Activated naive CD4-positive, alpha-beta T cell treated with anti-CD3 and anti-CD28 coated beads for 36 hours (primary cell): ENCODE data around the gene ANK3. TPM values are rescaled to one million over a fixed set of nuclear protein-coding genes. Genes with fewer than 3 reads are reported as not detected.

Experiments
- CTCF ChIA-PET: fragments of 350-600 bp; sonication (Branson Sonifier 250); formaldehyde crosslinking; loops from one replicate; lab custom pipeline; 2021; ENCODE audit warnings: antibody characterized with exemption; lab: Charles Lee
- DNase-seq: peaks from one replicate; pipeline ENCODE4 v3.0.0-alpha.2; 2020
- H3K27ac Mint-ChIP-seq: one replicate; pipeline ENCODE4 v1.8.0; 2021; ENCODE audit warnings: mild to moderate bottlenecking, mixed read lengths
- H3K27me3 Mint-ChIP-seq: one replicate; pipeline ENCODE4 v1.8.0; 2021; ENCODE audit warnings: low read depth, mixed read lengths
- H3K36me3 Mint-ChIP-seq: one replicate; pipeline ENCODE4 v1.8.0; 2021; ENCODE audit warnings: low read depth, mixed read lengths
- H3K4me1 Mint-ChIP-seq: one replicate; pipeline ENCODE4 v1.8.0; 2021; ENCODE audit warnings: low read depth, mixed read lengths
- H3K4me3 Mint-ChIP-seq: one replicate; pipeline ENCODE4 v1.8.0; 2021; ENCODE audit warnings: mild to moderate bottlenecking, moderate library complexity, mixed read lengths
- H3K9me3 Mint-ChIP-seq: one replicate; pipeline ENCODE4 v1.8.0; 2021; ENCODE audit warnings: mixed read lengths
- intact Hi-C: fragments of 100-400 bp; cut with micrococcal nuclease; formaldehyde crosslinking; loops from one replicate; pipeline ENCODE4 v1.15.1; 2023
- total RNA-seq, 2 experiments: library from RNA; stranded (reverse); gene quantifications; one replicate each; pipeline ENCODE4 v1.2.3, GENCODE V29; 2021

The ANK3 gene
- total RNA-seq, 2 experiments from 2014 or later: 11.2 to 13.0 TPM

DNA sequence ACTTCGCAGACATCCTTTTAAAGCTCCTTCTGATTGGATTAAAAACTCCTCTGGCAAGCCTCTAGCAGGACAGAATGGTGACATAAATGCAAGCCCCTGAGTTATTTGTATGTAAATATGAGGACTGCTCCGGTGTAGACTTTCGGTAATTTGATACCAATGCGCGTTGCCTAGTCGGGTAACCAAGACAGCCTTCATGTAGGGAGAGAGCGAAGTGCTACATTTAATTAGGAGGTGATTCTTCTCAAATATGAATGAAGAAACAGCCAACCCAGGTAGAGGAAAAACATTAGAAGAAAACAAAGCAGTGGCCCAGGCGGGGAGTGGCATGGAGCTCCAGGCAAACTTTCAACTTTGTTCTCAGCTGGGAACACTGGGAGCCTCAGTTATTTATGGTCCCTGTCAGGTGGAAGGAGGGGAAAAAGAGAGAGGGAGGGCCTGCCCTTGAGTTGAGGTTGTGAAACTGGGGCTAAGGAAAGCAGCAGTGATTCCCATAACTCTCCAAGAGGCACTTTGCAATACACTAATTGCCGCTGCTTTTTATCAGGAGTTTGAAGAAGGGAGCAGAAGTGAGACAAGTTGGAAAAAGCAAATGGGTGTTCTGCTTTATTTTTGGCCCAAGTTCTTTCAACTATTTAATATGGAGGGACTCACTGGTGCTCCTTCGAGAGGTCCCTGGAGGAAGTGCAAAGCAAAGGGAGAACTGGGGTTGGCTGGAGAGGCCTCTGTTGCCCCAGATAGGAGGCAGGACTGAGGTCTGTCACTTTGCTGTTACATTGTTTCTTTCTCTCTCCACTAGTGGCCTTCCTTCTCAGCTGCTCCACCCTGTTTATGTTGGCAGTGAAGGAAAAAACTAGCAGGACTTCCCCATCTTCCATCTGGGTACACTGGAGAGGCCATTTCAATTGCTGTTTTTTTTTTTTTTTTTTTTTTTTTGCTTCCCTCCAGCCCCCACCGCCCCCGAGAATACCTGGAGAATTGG is 248.7 kb downstream of the ANK3 start:
- intact Hi-C loops: no loop called here
- Mint-ChIP-seq H3K4me3 (no peak overlapping the region), H3K27me3 (no peaks in the 10 kb centered on the region), H3K4me1 (no peaks in the 10 kb centered on the region), H3K36me3 (no peaks in the 10 kb centered on the region), H3K9me3 (no peaks in the 10 kb centered on the region), H3K27ac (no peak overlapping the region)
- no peak for DNase-seq
- CTCF ChIA-PET: no interaction called here

DNA sequence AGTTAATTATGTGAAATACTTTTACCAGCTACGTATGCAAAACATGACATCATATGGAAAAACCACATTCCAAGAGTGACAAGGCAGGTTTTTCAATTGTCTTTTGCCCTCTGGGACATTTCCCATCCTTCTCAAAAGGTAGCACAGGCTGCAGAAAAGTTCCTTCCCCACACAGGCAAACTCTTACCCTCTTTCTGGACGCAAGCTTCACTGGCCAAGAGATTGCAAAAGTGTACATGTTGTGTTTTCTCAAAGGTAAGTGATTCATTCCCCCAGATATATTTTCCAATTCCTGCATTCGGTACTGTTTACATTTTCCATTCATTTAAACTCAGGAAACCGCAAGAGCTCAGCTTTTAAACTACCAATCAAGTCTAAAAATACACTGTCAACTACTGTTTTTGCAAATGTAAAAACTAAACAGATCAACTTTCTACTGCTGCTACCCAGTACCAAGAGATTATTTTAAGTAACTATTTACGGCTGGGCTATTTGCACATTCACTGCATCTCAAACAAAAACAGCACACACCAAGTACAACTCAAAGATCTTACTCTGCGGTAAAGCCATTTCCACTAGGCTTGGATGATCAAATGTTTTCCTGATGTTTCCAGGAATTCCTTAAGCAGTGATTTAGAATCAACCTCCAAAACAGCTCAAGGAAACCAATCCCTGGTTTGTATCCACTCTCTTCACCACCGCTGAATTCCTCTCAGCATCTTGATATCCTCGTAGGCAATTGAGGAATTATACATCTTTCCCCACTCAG is 249.7 kb downstream of the ANK3 start:
- no peaks in the 10 kb centered on the region for H3K9me3 Mint-ChIP-seq
- H3K4me1 Mint-ChIP-seq: no peaks in the 10 kb centered on the region
- no peak overlapping the region for H3K27ac Mint-ChIP-seq
- CTCF ChIA-PET: no interaction called here
- DNase-seq: no peak
- no peaks in the 10 kb centered on the region for H3K36me3 Mint-ChIP-seq
- H3K4me3 Mint-ChIP-seq: no peak overlapping the region
- intact Hi-C loops: no loop called here
- H3K27me3 Mint-ChIP-seq: no peaks in the 10 kb centered on the region

DNA sequence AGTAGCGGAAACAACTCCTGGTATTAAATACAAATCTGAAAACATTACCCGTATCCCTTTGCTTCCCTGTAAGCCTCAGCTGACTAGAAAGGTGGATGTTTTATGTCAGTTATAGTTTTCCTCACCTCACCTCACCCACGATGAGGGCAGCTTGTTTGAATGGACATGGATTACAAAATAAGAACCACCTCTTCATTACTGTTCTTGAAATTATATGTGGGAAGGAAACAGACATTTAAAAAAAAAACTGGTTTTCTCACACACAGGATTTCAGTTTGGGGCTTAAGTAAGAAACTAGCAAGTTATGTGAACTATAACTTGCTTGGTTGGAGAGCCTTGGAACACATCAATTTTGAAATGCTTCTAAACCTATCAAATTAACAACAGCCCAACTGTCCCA is 250.4 kb downstream of the ANK3 start:
- Mint-ChIP-seq H3K4me3 (no peak overlapping the region), H3K9me3 (no peaks in the 10 kb centered on the region), H3K4me1 (no peaks in the 10 kb centered on the region), H3K27ac (no peak overlapping the region), H3K27me3 (no peaks in the 10 kb centered on the region), H3K36me3 (peaks cover 1% of the 10 kb centered on the region)
- DNase-seq: no peak
- intact Hi-C loops: no loop called here
- CTCF ChIA-PET: no interaction called here

DNA sequence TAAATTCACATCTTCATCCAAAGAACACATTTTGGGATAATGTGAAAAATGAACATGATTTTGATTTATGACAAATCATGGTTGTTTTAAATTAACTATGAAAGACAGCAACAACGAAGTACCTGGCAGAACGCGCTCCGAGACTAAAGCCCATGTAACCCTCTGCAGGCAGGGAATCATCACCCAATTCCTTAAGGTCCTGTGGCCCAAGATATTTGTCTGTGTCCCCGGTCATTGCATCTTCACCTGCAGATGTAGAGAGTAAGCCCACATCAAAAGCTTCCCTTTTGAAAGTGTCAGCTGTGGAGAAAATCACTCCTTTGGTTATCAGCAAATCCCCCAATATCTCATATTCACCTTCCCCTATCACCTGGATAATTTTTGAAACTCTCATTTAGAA is 250.8 kb downstream of the ANK3 start:
- intact Hi-C loops: no loop called here
- peaks cover 1% of the 10 kb centered on the region for H3K36me3 Mint-ChIP-seq
- no peaks in the 10 kb centered on the region for H3K9me3 Mint-ChIP-seq
- CTCF ChIA-PET: no interaction called here
- no peak overlapping the region for H3K4me3 Mint-ChIP-seq
- H3K27ac Mint-ChIP-seq: no peak overlapping the region
- H3K4me1 Mint-ChIP-seq: no peaks in the 10 kb centered on the region
- no peaks in the 10 kb centered on the region for H3K27me3 Mint-ChIP-seq
- DNase-seq: no peak

DNA sequence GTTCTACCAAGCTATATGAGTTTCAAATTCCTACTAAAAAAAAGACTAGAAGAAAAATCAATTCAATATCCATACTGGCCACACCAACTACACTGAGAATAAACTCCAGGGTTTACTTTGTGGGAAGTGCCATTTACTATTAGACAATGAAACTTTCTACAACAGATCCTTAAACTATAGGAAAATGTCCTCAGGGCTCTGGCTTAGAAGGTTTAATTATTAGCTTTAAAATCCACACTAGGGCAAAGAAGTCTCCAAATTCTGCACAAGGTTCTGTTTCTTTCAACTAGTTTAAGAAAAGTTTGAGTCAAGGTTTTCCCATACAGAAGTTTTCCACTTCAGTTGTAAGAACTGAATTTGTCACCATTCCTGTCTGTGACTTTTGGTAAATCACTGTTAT is 251.6 kb downstream of the ANK3 start:
- Mint-ChIP-seq H3K27ac (no peak overlapping the region), H3K36me3 (peaks cover 1% of the 10 kb centered on the region), H3K27me3 (no peaks in the 10 kb centered on the region), H3K9me3 (no peaks in the 10 kb centered on the region), H3K4me1 (no peaks in the 10 kb centered on the region), H3K4me3 (no peak overlapping the region)
- DNase-seq: no peak
- intact Hi-C loops: no loop called here
- CTCF ChIA-PET: no interaction called here

DNA sequence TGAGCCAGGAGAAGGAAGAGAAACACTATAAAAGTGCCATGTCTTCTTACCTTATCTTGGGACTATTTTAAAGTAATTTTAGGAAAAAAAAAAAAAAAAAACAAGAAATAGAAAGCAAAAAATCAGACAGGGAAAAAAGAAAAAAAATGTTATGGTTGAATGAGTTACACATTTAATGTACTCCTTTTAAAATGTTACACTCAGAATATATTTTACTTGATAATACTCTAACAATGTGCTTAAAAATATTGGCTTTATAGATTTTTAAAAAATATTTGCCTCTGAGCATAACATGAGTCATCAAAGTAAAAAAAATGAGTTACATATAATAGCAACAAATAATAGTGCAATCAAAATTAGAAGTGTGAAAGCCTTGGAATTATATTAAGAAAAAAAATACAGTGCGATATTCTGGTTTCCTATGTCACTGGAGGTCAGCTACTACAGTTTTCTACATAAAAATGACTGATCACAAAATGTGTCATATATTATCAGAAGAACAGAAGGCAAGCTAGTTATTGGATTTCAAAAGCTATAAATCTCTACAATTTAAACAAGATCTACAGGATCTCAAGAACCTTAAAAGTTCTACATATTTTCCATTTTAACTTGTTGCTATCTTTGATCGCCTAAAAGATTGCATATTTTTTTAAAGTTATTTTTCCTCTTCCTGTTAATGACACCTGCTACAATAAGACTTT is 252.2 kb downstream of the ANK3 start:
- Mint-ChIP-seq H3K36me3 (peaks cover 1% of the 10 kb centered on the region), H3K27ac (no peak overlapping the region), H3K27me3 (no peaks in the 10 kb centered on the region), H3K4me1 (no peaks in the 10 kb centered on the region), H3K9me3 (no peaks in the 10 kb centered on the region), H3K4me3 (no peak overlapping the region)
- CTCF ChIA-PET: no interaction called here
- DNase-seq: no peak
- intact Hi-C loops: no loop called here

DNA sequence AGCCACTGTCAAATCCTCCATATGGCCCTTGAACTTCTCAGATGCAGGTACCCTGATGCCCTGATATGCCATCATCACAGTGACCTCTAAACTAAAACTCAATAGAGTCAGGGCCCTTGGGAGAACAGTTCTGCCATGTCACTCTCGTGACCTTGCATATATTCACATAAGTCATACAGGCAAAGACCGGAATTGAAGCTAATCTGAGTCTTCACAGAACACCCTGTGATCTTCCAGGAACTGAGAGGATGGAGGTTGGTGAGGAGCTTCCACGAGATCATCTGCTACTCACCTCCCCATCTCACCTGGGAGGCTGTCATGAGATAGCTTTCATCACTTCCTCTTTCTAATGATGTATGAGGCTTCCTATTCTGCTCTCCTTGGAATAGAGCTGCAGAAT is 254.7 kb downstream of the ANK3 start:
- Mint-ChIP-seq H3K27ac (no peak overlapping the region), H3K27me3 (no peaks in the 10 kb centered on the region), H3K4me1 (no peaks in the 10 kb centered on the region), H3K4me3 (no peak overlapping the region), H3K9me3 (no peaks in the 10 kb centered on the region), H3K36me3 (peaks cover 3% of the 10 kb centered on the region)
- intact Hi-C loops: no loop called here
- DNase-seq: no peak
- CTCF ChIA-PET: no interaction called here

DNA sequence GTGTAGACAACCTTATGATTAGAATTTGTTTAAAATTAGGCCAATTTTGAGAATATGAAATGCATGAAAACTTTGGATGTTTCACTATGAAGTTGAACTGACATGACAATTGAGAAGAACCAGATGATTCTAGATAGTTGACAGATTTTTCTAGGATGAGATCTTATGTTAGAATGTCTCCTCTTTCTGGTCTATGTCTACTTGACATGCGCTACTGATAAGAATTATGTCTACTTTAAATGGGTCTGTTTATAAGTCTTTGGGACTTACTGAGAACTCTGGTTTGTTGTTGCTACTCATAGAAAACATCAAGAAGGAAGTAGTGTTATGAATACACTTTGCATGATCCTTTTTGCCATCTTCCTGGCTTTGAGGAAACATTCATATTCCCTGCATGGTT is 255.1 kb downstream of the ANK3 start:
- Mint-ChIP-seq H3K36me3 (peaks cover 3% of the 10 kb centered on the region), H3K9me3 (no peaks in the 10 kb centered on the region), H3K27ac (no peak overlapping the region), H3K4me1 (no peaks in the 10 kb centered on the region), H3K27me3 (no peaks in the 10 kb centered on the region), H3K4me3 (no peak overlapping the region)
- intact Hi-C loops: no loop called here
- DNase-seq: no peak
- CTCF ChIA-PET: no interaction called here

DNA sequence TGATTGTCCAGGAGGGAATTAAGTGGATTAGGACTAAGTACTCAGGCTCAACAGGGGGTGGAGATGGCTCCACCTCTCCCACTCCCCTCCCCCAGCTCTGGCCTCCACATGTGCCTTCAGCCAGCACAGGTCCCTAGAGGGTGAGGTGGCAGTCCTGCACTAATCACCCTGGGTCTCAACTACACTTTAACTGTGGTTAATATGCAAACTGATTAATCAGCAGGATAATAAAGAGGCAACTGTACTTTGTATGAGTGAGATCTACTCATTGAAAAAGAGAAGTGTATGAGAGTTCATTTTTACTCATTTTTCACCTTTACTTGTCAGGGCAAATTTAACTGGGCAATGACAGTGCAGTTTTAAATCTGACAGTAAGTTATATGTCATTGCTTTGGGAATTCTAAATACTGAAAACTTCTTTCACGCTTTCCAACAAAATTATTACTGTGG is 259.5 kb downstream of the ANK3 start:
- Mint-ChIP-seq H3K27me3 (no peaks in the 10 kb centered on the region), H3K4me3 (no peak overlapping the region), H3K4me1 (no peaks in the 10 kb centered on the region), H3K9me3 (no peaks in the 10 kb centered on the region), H3K36me3 (peaks cover 3% of the 10 kb centered on the region), H3K27ac (no peak overlapping the region)
- DNase-seq: no peak
- CTCF ChIA-PET: interaction anchor here (0.6 kb wide), 1 partner anchor 240 kb away, joined by 3 read pairs; no protein-coding TSS in a partner anchor
- intact Hi-C loops: no loop called here

DNA sequence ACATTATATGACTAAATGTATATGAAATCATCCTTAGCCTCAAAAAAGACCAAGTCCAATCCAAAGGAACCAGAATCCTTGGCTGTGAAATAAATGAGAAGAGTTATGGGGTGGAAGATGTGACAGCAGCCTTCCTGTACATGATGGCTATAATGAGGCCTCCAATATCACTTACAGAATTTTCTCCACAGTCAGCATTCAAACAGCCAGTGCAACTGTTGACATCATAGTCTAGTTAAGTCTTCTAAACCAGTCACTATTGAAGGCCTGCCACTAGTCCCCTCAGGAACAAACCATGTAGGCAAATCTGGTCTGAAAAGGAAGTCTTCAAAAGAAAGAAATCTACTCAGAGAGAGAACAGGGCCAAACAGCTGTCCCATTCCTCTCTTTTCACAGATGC is 263.8 kb downstream of the ANK3 start:
- Mint-ChIP-seq H3K9me3 (no peaks in the 10 kb centered on the region), H3K27me3 (no peaks in the 10 kb centered on the region), H3K4me3 (no peak overlapping the region), H3K4me1 (no peaks in the 10 kb centered on the region), H3K27ac (no peak overlapping the region), H3K36me3 (no peaks in the 10 kb centered on the region)
- intact Hi-C loops: no loop called here
- CTCF ChIA-PET: no interaction called here
- no peak for DNase-seq

DNA sequence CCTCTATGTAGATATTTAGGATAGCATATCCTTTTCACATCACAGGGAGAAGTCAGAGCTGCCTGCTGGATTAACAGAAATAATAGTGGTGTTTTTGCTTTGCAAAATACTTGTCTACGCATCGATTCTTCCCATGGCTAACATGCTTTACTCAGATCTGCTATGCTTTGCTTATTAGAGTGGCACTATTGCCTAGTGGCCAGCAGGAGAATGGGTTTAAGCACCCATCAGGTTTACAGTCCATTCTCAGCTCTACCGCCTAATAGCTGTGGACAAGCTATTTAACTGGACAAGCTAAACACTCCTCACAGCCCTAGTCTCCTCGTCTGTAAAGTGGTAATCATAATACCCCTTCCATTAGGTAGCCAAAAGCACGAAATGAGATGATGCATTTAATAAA is 265.1 kb downstream of the ANK3 start:
- DNase-seq: no peak
- no peak overlapping the region for H3K27ac Mint-ChIP-seq
- H3K36me3 Mint-ChIP-seq: no peaks in the 10 kb centered on the region
- no peaks in the 10 kb centered on the region for H3K4me1 Mint-ChIP-seq
- no peaks in the 10 kb centered on the region for H3K9me3 Mint-ChIP-seq
- CTCF ChIA-PET: interaction anchor here (1.9 kb wide), 1 partner anchor 10 kb away, joined by 6 read pairs; no protein-coding TSS in a partner anchor
- no peak overlapping the region for H3K4me3 Mint-ChIP-seq
- intact Hi-C loops: no loop called here
- H3K27me3 Mint-ChIP-seq: no peaks in the 10 kb centered on the region

DNA sequence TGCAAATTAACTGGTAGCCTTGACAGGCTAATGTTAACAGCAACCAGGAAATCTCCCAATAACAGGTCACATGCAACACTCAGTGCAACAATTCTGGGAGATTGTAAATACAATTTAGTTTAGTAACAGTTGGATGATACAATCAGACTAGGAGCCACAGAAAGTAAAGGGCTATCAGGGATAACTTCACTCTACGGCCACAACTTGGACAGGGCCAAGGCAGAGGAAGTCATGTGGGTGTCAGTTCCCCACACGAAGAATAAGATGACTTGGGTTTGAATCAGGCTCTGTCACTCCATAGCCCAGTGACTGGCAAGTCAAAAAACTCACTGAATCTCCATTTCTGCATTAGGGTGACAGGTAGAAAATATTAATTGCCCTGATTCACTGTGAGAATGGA is 266.0 kb downstream of the ANK3 start:
- CTCF ChIA-PET: interaction anchor here (1.9 kb wide), 1 partner anchor 9 kb away, joined by 6 read pairs; no protein-coding TSS in a partner anchor
- no peak for DNase-seq
- H3K4me3 Mint-ChIP-seq: no peak overlapping the region
- H3K27me3 Mint-ChIP-seq: no peaks in the 10 kb centered on the region
- H3K4me1 Mint-ChIP-seq: no peaks in the 10 kb centered on the region
- H3K9me3 Mint-ChIP-seq: no peaks in the 10 kb centered on the region
- no peak overlapping the region for H3K27ac Mint-ChIP-seq
- intact Hi-C loops: no loop called here
- H3K36me3 Mint-ChIP-seq: no peaks in the 10 kb centered on the region
